Activated T-cell treated with anti-CD3 and anti-CD28 coated beads, Interleukin-2, amount 50 U/mL, for 1 hour (primary cell): ENCODE data around the gene KNDC1.
"Not testable (repeated sequence)": the region's sequence is repeated elsewhere in the genome, so short reads cannot be mapped to it uniquely, and the experiment has no call there.

Experiments
- DNase-seq: peaks from one replicate; pipeline ENCODE4 v3.0.0-alpha.2; 2020

KNDC1 gene

DNA sequence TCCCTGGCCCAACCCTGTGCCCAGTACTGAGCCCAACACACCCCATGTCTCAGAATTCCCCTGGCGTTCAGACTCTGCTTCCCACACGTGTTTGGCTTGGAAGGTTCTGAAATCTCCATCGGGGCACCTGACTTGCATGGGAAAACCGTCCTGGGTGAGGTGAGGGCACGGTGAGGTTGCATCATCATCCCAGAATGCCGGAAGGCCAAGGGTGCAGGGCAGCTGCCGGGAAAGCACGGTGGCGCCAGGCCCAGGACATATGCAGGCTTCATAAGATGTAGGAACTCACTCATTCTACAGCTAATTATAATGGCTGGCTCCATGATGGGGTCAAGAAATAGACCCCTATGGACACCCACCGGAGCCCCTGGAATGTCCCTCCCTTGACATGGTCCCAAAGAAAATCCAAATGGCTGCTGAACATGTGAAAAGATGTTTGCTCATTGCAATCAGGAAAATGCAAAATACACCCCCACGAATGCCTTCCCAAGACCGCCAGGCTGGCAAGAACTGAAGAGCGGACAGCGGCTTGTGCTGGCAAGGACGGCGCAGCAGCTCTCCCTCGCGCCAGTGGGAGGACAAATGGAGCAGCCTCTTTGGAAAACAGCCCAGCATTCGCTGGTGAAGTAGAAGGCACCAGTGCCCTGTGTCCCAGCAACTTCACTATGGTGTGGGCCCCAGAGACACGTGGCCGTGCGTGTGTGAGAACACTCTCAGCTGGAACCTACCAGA lies 2.3 kb downstream of the KNDC1 start:
- DNase-seq, result no peak

GRCh38 chr10:133162910-133163856 lies 3.2 kb downstream of the KNDC1 start:
- DNase-seq, result no peak

GRCh38 chr10:133163889-133164815 lies 4.1 kb downstream of the KNDC1 start:
- DNase-seq, result no peak

DNA sequence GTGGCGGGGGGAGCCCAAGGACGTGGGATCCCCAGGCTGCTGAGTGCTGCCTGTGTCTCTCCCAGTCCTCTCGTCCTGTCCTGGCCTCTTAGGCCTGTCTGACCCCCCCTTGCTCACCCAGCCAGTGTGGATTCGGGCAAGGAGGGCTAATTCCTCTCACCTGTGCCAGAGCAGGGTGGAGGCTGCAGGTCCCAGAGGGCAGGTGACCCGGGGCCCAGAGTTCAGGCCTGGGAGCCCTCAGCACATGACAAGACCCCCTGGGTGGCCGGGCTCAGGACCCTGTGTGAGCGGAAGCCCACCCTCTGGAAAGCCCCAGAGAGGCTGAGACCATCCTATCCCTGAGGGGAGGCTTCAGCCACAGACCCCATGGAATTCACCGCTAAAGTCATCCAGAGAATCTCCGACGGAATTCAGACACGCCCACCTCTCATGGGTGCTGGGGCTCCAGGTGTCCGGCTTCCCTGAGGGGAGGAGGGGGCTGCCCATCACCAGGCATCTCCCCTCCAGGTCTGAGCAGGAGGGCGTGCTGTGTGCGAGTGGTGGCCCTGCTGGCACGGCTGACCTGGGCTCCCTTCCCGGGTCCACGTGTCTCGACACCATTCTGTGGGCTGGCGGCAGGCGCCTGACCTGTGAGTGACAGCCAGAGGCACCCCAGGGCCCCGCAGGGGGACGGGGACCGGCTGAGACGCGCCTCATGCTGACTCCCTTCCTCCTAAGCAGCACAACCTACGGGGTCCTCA lies 5.0 kb downstream of the KNDC1 start:
- DNase-seq, result no peak

- DNase-seq, result no peak
Observed at GRCh38 chr10:133165556-133166503, 5.8 kb downstream of the KNDC1 start.

- DNase-seq, result no peak
Observed at GRCh38 chr10:133166504-133166827, 6.4 kb downstream of the KNDC1 start.

DNA sequence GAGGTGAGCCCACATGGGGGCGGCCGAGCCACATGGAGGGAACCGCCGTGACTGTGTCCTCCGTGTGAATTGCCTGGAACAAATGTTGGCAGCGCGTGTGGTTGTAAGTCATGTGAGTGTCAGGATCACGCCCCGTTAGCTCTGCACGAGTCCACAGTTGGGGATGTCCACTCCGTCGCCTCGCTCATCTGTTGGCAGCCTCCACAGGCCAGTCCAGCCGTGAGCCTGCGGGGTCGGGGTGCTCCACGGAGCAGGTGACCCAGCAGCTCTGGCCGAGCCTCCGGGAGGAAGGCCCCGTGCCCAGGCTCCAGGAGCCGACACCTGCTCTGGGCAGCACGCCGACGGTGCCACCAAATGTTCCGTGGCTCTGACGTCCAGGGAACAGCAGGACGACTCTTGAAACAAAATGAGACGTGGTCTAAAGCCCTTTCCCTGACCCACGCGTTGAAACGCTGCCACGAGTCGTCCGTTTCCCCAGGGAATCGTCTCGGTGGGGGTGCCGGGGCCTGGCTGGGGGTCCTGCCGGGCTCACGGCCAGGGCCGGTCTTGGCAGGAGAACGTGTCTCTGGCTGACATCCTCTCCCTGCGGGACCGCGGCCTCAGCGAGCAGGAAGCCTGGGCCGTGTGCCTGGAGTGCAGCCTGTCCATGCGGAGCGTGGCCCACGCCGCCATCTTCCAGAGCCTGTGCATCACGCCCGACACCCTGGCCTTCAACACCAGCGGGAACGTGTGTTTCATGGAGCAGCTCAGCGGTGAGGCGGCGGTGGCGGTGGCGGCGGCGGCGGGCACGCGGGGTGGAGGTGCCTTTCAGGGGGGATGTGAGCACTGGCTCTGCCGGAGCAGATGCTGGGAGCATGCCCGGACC lies 7.0 kb downstream of the KNDC1 start:
- no peak for DNase-seq

GRCh38 chr10:133167693-133168616 lies 7.9 kb downstream of the KNDC1 start:
- DNase-seq, result no peak

GRCh38 chr10:133168617-133169031 lies 8.6 kb downstream of the KNDC1 start:
- no peak for DNase-seq

DNA sequence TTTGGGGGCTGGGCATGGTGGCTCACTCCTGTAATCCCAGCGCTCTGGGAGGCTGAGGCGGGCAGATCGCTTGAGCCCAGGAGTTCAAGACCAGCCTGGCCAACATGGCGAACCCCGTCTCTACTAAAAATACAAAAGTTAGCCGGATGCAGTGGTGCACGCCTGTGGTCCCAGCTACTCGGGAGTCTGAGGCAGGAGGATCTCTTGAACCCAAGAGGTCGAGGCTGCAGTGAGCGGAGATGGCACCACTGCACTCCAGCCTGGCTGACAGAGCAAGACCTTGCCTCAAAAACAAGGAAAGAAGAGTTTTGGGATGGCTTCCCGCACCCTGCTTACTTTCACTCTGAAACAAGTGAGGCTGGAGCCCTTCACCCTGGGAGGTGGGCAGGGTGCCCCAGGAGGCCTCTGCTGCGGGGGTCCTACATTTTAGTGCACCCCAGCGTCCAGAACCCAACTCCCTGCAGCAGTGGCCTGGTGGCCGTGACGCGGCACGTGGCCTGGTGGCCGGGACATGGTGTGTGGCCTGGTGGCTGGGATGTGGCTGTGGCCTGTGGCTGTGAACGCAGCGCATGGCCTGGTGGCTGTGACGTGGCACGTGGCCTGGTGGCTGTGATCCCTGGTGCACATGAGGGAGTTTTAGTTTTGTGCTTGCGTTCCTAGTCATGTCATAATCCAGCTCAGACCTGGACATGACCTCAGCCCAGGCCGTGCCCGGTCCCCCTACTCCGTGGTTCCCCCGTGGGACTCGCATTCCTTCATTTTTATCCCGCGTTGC lies 9.3 kb downstream of the KNDC1 start:
- DNase-seq, result no peak

DNA sequence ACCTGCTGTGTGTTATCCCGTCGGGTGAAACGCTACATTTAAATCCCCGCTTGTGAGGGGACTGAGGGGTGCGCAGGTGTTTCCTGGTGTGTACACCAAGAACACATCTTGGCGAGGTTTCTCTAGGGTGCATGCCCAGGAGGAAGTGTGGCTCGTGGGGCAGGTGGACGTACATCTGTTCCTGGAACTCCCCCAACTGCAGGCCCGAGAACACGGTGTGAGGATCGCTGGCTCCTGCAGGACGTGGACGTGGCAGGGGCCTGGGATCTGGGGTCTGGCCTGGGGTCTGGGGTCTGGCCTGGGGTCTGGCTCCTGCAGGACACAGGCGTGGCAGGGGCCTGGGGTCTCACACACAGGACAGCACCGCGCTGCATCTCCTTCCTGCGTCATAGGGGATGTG lies 10.1 kb downstream of the KNDC1 start:
- no peak for DNase-seq

GRCh38 chr10:133173860-133174640 lies 14.0 kb downstream of the KNDC1 start:
- no peak for DNase-seq

DNA sequence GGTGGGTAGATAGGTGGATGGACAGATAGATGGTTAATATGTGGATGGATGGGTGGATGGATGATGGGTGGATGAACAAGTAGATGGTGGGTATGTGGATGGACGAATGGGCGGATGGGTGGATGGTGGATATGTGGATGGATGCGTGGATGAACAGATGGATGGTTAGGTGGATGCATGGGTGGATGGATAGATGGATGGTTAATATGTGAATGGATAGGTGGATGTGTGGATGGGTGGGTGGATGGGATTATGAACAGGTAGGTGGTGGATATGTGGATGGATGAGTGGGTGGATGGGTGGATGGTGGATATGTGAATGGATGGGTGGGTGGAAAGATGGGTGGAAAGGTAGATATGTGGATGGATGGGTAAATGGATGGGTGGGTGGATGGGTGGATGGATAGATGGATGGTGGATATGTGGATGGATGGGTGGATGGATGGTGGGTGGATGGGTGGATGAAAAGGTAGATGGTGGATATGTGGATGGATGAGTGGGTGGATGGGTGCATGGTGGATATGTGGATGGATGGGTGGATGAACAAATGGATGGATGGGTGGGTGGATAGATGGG lies 14.8 kb downstream of the KNDC1 start:
- no peak for DNase-seq

DNA sequence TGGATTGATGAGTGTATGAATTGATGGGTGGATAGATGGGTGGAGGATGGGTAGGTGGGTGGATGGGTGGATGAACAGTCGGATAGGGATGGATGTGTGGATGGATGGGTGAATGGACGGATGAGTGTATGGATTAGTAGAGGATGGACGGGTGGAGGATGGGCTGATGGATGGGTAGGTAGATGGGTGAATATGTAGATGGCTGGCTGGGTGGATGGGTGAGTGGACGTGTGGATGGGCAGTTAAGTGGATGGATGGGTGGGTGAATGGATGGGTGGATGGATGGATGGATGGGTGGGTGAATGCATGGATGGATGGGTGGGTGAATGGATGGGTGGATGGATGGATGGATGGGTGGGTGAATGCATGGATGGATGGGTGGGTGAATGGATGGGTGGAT lies 15.6 kb downstream of the KNDC1 start:
- DNase-seq, result not testable (repeated sequence)

DNA sequence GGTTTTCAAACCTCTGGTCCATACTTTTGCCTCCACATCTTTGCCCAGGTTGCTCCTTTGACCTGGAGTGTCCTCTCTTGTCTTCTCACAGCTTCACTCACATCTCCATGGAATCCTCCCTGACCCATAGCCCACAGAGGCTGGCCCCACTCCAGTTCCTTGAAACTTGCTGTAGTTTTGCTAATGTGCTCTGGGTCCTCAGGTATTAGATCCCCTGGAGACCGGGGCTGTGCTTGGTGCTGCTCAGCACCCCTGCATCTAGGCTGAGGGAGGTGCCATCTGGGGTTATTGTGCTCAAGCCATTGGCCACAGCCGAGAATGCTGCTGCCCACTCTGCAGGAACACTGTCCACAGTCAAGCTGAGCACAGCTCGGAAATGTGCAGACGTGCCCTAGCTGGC lies 16.5 kb downstream of the KNDC1 start:
- no peak for DNase-seq

DNA sequence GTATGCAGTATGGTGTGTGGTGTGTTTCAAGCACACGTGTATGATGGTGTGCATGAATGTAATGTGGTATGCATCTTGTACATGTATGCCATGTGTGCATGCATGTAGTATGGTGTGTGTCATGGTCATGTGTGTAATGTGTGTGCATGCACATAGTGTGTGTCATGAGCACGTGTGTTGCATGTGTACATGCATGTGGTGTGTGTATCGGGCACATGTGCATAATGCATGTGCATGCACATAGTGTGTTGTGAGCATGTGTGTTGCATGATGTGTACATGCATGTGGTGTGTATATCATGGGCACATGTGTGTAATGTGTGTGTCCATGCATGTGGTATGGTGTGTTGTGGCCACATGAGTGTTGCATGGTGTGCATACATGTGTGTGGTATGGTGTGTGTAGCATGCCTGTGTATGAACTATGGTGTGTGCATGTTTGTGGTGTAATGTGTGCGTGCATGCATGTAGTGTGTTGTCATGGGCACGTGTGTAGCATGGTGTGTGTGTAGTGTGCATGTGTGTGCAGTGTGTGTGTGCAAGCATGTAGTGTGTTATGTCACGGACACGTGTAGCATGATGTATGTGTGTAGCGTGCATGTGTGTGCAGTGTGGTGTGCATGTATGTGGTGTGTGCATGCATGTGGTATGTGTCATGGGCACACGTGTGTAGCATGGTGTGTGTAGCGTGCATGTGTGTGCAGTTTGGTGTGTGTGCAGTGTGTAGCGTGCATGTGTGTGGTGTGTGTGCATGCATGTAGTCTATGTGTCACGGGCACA lies 17.6 kb downstream of the KNDC1 start:
- DNase-seq, result no peak
